ENCODE results near the gene RBM19. TPM values are rescaled to one million over a fixed set of nuclear protein-coding genes. Genes with fewer than 3 reads are reported as not detected.

The RBM19 gene
- total RNA-seq, 1 experiment from 2014 or later = 61.7 TPM

DNA sequence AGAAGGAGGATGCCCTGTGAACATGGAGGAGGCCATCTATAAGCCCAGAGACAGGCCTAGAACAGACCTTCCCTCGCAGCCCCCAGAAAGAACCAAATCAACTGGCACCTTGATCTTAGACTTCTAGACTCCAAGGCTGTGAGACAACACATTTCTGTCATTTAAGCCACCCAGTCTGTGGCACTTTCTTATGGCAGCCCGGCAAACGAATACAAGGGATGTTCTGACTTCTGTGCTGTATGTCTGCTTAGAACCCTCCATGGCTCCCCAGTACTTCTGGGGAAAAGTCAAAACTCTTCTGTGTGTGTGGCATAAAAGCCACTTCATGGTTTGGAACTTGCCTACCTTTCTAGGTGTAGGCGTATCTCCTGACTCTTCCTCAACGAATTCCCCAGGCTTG is 42.9 kb downstream of the RBM19 start:
- CTCF ChIA-PET = no interaction called here
- BruUV-seq (replicated peaks) = no TSS peak
- TF ChIP-seq EZH2phosphoT487 (IDR thresholded peaks at IDR 0.05; ENCODE audit: borderline replicate concordance, low read length) (no peak), EZH2 (IDR thresholded peaks at IDR 0.05; ENCODE audit: low read length, unreplicated experiment) (no peak)
- TF ChIP-seq, protein P1, sequence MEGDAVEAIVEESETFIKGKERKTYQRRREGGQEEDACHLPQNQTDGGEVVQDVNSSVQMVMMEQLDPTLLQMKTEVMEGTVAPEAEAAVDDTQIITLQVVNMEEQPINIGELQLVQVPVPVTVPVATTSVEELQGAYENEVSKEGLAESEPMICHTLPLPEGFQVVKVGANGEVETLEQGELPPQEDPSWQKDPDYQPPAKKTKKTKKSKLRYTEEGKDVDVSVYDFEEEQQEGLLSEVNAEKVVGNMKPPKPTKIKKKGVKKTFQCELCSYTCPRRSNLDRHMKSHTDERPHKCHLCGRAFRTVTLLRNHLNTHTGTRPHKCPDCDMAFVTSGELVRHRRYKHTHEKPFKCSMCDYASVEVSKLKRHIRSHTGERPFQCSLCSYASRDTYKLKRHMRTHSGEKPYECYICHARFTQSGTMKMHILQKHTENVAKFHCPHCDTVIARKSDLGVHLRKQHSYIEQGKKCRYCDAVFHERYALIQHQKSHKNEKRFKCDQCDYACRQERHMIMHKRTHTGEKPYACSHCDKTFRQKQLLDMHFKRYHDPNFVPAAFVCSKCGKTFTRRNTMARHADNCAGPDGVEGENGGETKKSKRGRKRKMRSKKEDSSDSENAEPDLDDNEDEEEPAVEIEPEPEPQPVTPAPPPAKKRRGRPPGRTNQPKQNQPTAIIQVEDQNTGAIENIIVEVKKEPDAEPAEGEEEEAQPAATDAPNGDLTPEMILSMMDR (conservative IDR thresholded peaks at IDR 0.05; ENCODE audit: low read depth, low read length) = no peak

GRCh38 chr12:113921430-113921829 is 44.7 kb downstream of the RBM19 start:
- intact Hi-C loops (cut with micrococcal nuclease) = no loop called here
- no peaks in the 10 kb centered on the region for H3K4me1 ChIP-seq (ENCODE audit: insufficient read depth, low read length)
- H3K4me2 ChIP-seq (ENCODE audit: low read length) = no peak overlapping the region
- H3K9me3 ChIP-seq (ENCODE audit: low read length) = no peaks in the 10 kb centered on the region
- H3K4me3 ChIP-seq (ENCODE audit: low read length) = no peak overlapping the region
- no peak overlapping the region for H3K27ac ChIP-seq (ENCODE audit: low read length)
- no peak overlapping the region for H3K9ac ChIP-seq (ENCODE audit: low read length)
- H3K9me2 ChIP-seq (replicated peaks; ENCODE audit: low read length) = no peaks in the 10 kb centered on the region
- BruUV-seq (replicated peaks) = no TSS peak
- no peak for TF ChIP-seq EZH2 (IDR thresholded peaks at IDR 0.05; ENCODE audit: low read length, unreplicated experiment)
- TF ChIP-seq, protein P1 (conservative IDR thresholded peaks at IDR 0.05; ENCODE audit: low read depth, low read length) = no peak
- TF ChIP-seq EZH2phosphoT487 (IDR thresholded peaks at IDR 0.05; ENCODE audit: borderline replicate concordance, low read length) = no peak
- H2AFZ ChIP-seq (ENCODE audit: low read length) = no peak overlapping the region
- H3K79me2 ChIP-seq (ENCODE audit: low read length) = no peaks in the 10 kb centered on the region
- peaks cover 59% of the 10 kb centered on the region for H3K36me3 ChIP-seq (ENCODE audit: low read depth, low read length)
- H4K20me1 ChIP-seq (ENCODE audit: low read length) = no peaks in the 10 kb centered on the region
- ATAC-seq = no peak
- ChIA-PET CTCF (no interaction called here), POLR2A (ENCODE audit: unreplicated experiment) (no interaction called here)
- H3K27me3 ChIP-seq (ENCODE audit: low read length) = no peaks in the 10 kb centered on the region
- DNase-seq = no peak
- no peaks in the 10 kb centered on the region for H3F3A ChIP-seq (ENCODE audit: low read length, unreplicated experiment)

More for the DNA sequence above, 42.9 kb downstream of the RBM19 start:
- intact Hi-C loops (cut with micrococcal nuclease) = no loop called here
- H3K9me3 ChIP-seq (ENCODE audit: low read length) = no peaks in the 10 kb centered on the region
- DNase-seq = no peak
- H3F3A ChIP-seq (ENCODE audit: low read length, unreplicated experiment) = no peaks in the 10 kb centered on the region
- no peaks in the 10 kb centered on the region for H3K9me2 ChIP-seq (replicated peaks; ENCODE audit: low read length)
- H3K27me3 ChIP-seq (ENCODE audit: low read length) = no peaks in the 10 kb centered on the region
- no peaks in the 10 kb centered on the region for H4K20me1 ChIP-seq (ENCODE audit: low read length)
- H3K9ac ChIP-seq (ENCODE audit: low read length) = no peak overlapping the region
- no peak for ATAC-seq
- H3K4me2 ChIP-seq (ENCODE audit: low read length) = no peak overlapping the region
- H3K27ac ChIP-seq (ENCODE audit: low read length) = no peak overlapping the region
- H3K4me3 ChIP-seq (ENCODE audit: low read length) = no peak overlapping the region
- H2AFZ ChIP-seq (ENCODE audit: low read length) = no peak overlapping the region
- peaks cover 53% of the 10 kb centered on the region for H3K36me3 ChIP-seq (ENCODE audit: low read depth, low read length)
- no peaks in the 10 kb centered on the region for H3K4me1 ChIP-seq (ENCODE audit: insufficient read depth, low read length)
- no peaks in the 10 kb centered on the region for H3K79me2 ChIP-seq (ENCODE audit: low read length)
- POLR2A ChIA-PET (ENCODE audit: unreplicated experiment) = no interaction called here

DNA sequence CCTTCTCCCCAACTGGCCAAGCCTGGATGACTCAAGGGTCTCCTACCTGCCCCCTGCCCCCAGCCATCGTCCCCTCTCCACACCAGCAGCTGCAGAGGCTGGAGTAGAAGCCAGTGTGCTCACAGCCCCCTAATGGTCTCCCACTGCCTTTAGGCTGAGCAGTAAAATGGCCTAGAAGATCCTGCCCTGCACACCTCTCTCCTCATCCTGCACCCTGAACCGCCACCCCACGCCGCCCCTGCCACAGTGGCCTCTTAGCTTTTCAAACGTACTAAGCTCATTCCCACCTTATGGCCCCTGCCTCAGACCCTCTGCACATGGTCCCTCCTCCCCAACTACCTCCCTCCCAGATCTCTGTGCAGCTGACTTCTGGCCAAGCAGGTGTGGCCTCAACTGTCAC is 46.3 kb downstream of the RBM19 start:
- intact Hi-C loops (cut with micrococcal nuclease) = no loop called here
- CTCF ChIA-PET = no interaction called here
- POLR2A ChIA-PET (ENCODE audit: unreplicated experiment) = no interaction called here

More for the DNA sequence above, 46.3 kb downstream of the RBM19 start:
- Histone ChIP-seq H3K79me2 (ENCODE audit: low read length) (no peaks in the 10 kb centered on the region), H3K27me3 (ENCODE audit: low read length) (no peaks in the 10 kb centered on the region), H2AFZ (ENCODE audit: low read length) (no peak overlapping the region), H3K4me3 (ENCODE audit: low read length) (no peak overlapping the region), H3K9me2 (replicated peaks; ENCODE audit: low read length) (no peaks in the 10 kb centered on the region), H4K20me1 (ENCODE audit: low read length) (no peaks in the 10 kb centered on the region), H3K4me2 (ENCODE audit: low read length) (no peak overlapping the region), H3K9ac (ENCODE audit: low read length) (no peak overlapping the region), H3K27ac (ENCODE audit: low read length) (no peak overlapping the region), H3F3A (ENCODE audit: low read length, unreplicated experiment) (no peaks in the 10 kb centered on the region), H3K4me1 (ENCODE audit: insufficient read depth, low read length) (no peaks in the 10 kb centered on the region), H3K36me3 (ENCODE audit: low read depth, low read length) (peaks cover 43% of the 10 kb centered on the region), H3K9me3 (ENCODE audit: low read length) (no peaks in the 10 kb centered on the region)
- no peak for DNase-seq
- ATAC-seq = no peak
- no TSS peak for BruUV-seq (replicated peaks)
- TF ChIP-seq, protein P1 (conservative IDR thresholded peaks at IDR 0.05; ENCODE audit: low read depth, low read length) = no peak
- no peak for TF ChIP-seq EZH2phosphoT487 (IDR thresholded peaks at IDR 0.05; ENCODE audit: borderline replicate concordance, low read length)
- no peak for TF ChIP-seq EZH2 (IDR thresholded peaks at IDR 0.05; ENCODE audit: low read length, unreplicated experiment)

Data from PC-3 (cell line).